Activated T-helper 2 cell treated with anti-CD3 and anti-CD28 coated beads, Interferon-gamma antibody, Interleukin-2, Interleukin-4, amounts not matched to agents 10 μg/mL and 5 μg/mL and 100 μg/mL, durations not matched to agents 14 hours and 24 hours and 36 hours (primary cell): ENCODE measurements around the gene UNC93A. TPM values are rescaled to one million over a fixed set of nuclear protein-coding genes. Genes with fewer than 3 reads are reported as not detected.

Experiments
- DNase-seq: peaks from one replicate; pipeline ENCODE4 v3.0.0; 2021; ENCODE audit warnings: low spot score
- H3K27ac Mint-ChIP-seq: one replicate; pipeline ENCODE4 v1.8.0; 2021; ENCODE audit warnings: mixed read lengths
- H3K27me3 Mint-ChIP-seq: one replicate; pipeline ENCODE4 v1.8.0; 2021; ENCODE audit warnings: low read depth, mixed read lengths
- H3K36me3 Mint-ChIP-seq: one replicate; pipeline ENCODE4 v1.8.0; 2021; ENCODE audit warnings: low read depth, mixed read lengths
- H3K4me1 Mint-ChIP-seq: one replicate; pipeline ENCODE4 v1.8.0; 2021; ENCODE audit warnings: low read depth, mixed read lengths
- H3K4me3 Mint-ChIP-seq: one replicate; pipeline ENCODE4 v1.8.0; 2021; ENCODE audit warnings: low read depth, mild to moderate bottlenecking, moderate library complexity, mixed read lengths
- H3K9me3 Mint-ChIP-seq: one replicate; pipeline ENCODE4 v1.8.0; 2021; ENCODE audit warnings: mixed read lengths
- intact Hi-C: fragments of 100-400 bp; cut with micrococcal nuclease; formaldehyde crosslinking; loops from one replicate; pipeline ENCODE4 v1.15.1; 2023
- total RNA-seq: library from RNA; stranded (reverse); gene quantifications from 2 replicates; pipeline ENCODE4 v1.2.3, GENCODE V29; 2022

The UNC93A gene
- total RNA-seq, 1 donor from 2014 or later = not detected

- Mint-ChIP-seq H3K9me3 (no peaks in the 10 kb centered on the region), H3K36me3 (no peaks in the 10 kb centered on the region), H3K27ac (no peak overlapping the region), H3K27me3 (peaks cover 3% of the 10 kb centered on the region), H3K4me1 (no peaks in the 10 kb centered on the region), H3K4me3 (no peak overlapping the region)
- no peak for DNase-seq
- intact Hi-C loops = no loop called here
Observed at GRCh38 chr6:167292301-167293087, 1.4 kb downstream of the UNC93A start.

DNA sequence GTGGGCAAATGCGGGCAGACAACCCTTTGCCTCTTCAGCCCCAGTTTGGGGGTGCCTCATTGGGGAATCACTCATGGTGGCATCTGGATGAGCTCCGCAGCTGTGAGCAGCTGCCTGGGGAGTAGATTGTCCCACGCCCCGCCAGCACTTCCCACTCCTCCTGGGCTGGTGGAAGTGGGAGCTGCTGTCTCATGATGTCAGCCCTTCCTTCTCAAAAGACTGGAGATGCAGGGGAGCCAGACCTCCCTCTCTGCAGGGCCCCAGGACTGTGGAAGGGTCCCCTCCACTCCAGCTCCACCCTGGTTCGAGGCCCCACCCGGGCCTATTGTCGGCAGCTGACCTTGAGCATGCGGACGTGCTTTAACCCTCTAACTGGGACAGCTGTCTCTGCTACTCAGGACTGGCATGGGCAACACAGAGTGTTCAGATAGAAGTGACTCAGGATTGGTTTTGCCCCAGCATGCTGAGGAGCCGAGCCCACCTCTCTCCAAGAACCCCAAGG is 2.0 kb downstream of the UNC93A start:
- H3K9me3 Mint-ChIP-seq = no peaks in the 10 kb centered on the region
- DNase-seq = no peak
- H3K4me1 Mint-ChIP-seq = no peaks in the 10 kb centered on the region
- intact Hi-C loops = no loop called here
- H3K4me3 Mint-ChIP-seq = no peak overlapping the region
- H3K27me3 Mint-ChIP-seq = peaks cover 3% of the 10 kb centered on the region
- H3K36me3 Mint-ChIP-seq = no peaks in the 10 kb centered on the region
- no peak overlapping the region for H3K27ac Mint-ChIP-seq

GRCh38 chr6:167293590-167294091 is 2.5 kb downstream of the UNC93A start:
- no peaks in the 10 kb centered on the region for H3K4me1 Mint-ChIP-seq
- intact Hi-C loops = no loop called here

GRCh38 chr6:167294241-167294640 is 3.1 kb downstream of the UNC93A start:
- H3K36me3 Mint-ChIP-seq = no peaks in the 10 kb centered on the region
- peaks cover 3% of the 10 kb centered on the region for H3K27me3 Mint-ChIP-seq
- H3K9me3 Mint-ChIP-seq = no peaks in the 10 kb centered on the region
- intact Hi-C loops = no loop called here
- no peak overlapping the region for H3K27ac Mint-ChIP-seq
- H3K4me1 Mint-ChIP-seq = no peaks in the 10 kb centered on the region
- no peak overlapping the region for H3K4me3 Mint-ChIP-seq
- no peak for DNase-seq

More at GRCh38 chr6:167293590-167294091, 2.5 kb downstream of the UNC93A start:
- no peak overlapping the region for H3K27ac Mint-ChIP-seq
- no peaks in the 10 kb centered on the region for H3K9me3 Mint-ChIP-seq
- no peak for DNase-seq
- H3K27me3 Mint-ChIP-seq = peaks cover 3% of the 10 kb centered on the region
- H3K36me3 Mint-ChIP-seq = no peaks in the 10 kb centered on the region
- H3K4me3 Mint-ChIP-seq = no peak overlapping the region

DNA sequence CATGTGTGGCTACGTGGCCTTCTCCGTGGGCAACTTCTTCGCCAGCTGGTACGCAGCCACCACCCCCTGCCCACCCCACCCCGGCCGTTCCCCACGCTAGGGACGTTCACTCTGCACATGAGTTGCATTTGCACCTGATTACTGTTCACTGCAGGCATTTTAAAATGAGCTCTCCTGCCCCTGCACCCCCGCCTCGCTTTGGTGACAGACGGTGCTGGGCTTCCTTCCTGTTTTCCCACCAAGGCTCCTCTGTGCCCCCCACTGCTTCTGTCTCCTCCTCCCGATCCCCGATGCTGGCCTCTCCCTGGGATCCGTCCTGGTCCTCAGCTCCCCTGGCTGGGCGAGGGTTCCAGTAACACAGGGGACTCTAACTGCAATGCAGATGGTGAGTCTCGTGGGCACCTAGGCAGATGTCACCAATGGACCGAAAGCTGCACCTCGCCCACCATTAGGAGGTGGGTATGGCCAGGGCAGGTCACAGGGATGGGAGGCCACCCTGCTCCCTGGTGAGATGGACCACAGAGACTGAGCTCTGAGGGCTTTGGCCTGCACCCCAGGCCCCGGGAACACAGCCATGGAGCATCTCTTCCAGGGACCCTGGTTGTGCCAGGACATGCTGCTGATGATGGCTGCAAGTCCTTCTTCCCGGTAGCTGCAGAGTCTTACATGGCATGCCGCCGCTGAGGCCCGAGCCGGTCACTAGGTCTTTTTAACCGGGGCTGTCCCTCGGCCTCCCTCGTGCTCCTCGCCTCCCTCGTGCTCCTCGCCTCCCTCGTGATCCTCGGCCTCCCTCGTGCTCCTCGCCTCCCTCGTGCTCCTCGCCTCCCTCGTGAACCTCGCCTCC is 3.8 kb downstream of the UNC93A start:
- Mint-ChIP-seq H3K4me3 (no peak overlapping the region), H3K4me1 (no peaks in the 10 kb centered on the region), H3K27ac (no peak overlapping the region), H3K9me3 (no peaks in the 10 kb centered on the region), H3K36me3 (no peaks in the 10 kb centered on the region), H3K27me3 (peaks cover 3% of the 10 kb centered on the region)
- intact Hi-C loops = no loop called here
- no peak for DNase-seq

DNA sequence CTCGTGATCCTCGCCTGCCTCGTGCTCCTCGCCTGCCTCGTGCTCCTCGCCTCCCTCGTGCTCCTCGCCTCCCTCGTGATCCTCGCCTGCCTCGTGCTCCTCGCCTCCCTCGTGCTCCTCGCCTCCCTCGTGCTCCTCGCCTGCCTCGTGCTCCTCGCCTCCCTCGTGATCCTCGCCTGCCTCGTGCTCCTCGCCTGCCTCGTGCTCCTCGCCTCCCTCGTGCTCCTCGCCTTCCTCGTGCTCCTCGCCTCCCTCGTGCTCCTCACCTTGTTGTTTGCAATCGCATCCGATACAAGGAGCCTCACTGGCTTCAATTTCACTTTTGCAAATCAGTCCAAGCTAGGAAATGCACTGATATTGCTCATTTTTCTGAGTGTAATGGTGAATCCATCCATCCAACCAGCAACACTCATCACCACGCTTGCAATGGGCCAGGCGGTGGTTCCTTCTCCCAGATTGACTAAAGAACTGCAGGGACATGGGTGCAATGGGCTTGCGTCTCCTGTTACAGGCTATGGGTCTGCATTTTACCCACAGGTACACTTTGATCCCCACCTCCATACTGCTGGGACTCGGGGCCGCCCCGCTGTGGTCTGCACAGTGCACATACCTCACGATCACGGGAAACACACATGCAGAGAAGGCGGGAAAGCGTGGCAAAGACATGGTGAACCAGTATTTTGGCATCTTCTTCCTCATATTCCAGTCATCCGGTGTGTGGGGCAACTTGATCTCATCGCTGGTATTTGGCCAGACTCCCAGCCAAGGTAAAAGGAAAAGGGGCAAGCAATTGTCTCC is 4.6 kb downstream of the UNC93A start:
- Mint-ChIP-seq H3K27me3 (peaks cover 3% of the 10 kb centered on the region), H3K36me3 (no peaks in the 10 kb centered on the region), H3K4me1 (no peaks in the 10 kb centered on the region), H3K4me3 (no peak overlapping the region), H3K9me3 (no peaks in the 10 kb centered on the region), H3K27ac (no peak overlapping the region)
- DNase-seq = no peak
- intact Hi-C loops = no loop called here

DNA sequence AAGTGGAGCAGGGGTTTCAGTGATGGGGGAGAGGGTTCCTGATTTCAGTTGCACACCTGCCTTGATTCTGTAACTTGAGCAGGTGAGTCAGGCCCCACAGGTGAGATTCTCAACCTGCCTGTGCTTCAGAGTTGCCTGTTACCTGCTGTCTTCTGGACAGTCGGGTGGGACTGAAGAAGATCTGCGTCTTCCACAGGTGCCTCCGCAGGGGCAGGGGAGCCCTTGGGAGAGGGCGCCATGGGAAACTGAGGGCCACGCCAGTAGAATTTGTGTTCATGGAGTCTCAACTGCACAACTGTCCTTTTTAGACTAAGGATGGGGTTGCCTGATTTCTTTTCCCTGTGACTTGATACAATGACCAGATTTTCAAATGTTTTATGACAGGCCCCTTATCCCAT is 5.2 kb downstream of the UNC93A start:
- H3K4me3 Mint-ChIP-seq = no peak overlapping the region
- no peak overlapping the region for H3K27ac Mint-ChIP-seq
- H3K36me3 Mint-ChIP-seq = no peaks in the 10 kb centered on the region
- intact Hi-C loops = no loop called here
- H3K27me3 Mint-ChIP-seq = peaks cover 3% of the 10 kb centered on the region
- H3K4me1 Mint-ChIP-seq = no peaks in the 10 kb centered on the region
- DNase-seq = no peak
- no peaks in the 10 kb centered on the region for H3K9me3 Mint-ChIP-seq

GRCh38 chr6:167296902-167297301 is 5.8 kb downstream of the UNC93A start:
- Mint-ChIP-seq H3K27ac (no peak overlapping the region), H3K36me3 (no peaks in the 10 kb centered on the region), H3K27me3 (peaks cover 3% of the 10 kb centered on the region), H3K4me1 (no peaks in the 10 kb centered on the region), H3K4me3 (no peak overlapping the region), H3K9me3 (no peaks in the 10 kb centered on the region)
- no peak for DNase-seq
- intact Hi-C loops = no loop called here

- Mint-ChIP-seq H3K36me3 (no peaks in the 10 kb centered on the region), H3K27me3 (no peaks in the 10 kb centered on the region), H3K27ac (no peak overlapping the region), H3K9me3 (no peaks in the 10 kb centered on the region), H3K4me3 (no peak overlapping the region), H3K4me1 (no peaks in the 10 kb centered on the region)
- intact Hi-C loops = no loop called here
- no peak for DNase-seq
Observed at GRCh38 chr6:167298127-167298526, 7.0 kb downstream of the UNC93A start.

- intact Hi-C loops = no loop called here
- no peaks in the 10 kb centered on the region for H3K27me3 Mint-ChIP-seq
- no peak overlapping the region for H3K27ac Mint-ChIP-seq
- no peak for DNase-seq
- no peaks in the 10 kb centered on the region for H3K36me3 Mint-ChIP-seq
- no peaks in the 10 kb centered on the region for H3K4me1 Mint-ChIP-seq
- no peaks in the 10 kb centered on the region for H3K9me3 Mint-ChIP-seq
- H3K4me3 Mint-ChIP-seq = no peak overlapping the region
Observed at GRCh38 chr6:167299641-167300308, 8.7 kb downstream of the UNC93A start.

DNA sequence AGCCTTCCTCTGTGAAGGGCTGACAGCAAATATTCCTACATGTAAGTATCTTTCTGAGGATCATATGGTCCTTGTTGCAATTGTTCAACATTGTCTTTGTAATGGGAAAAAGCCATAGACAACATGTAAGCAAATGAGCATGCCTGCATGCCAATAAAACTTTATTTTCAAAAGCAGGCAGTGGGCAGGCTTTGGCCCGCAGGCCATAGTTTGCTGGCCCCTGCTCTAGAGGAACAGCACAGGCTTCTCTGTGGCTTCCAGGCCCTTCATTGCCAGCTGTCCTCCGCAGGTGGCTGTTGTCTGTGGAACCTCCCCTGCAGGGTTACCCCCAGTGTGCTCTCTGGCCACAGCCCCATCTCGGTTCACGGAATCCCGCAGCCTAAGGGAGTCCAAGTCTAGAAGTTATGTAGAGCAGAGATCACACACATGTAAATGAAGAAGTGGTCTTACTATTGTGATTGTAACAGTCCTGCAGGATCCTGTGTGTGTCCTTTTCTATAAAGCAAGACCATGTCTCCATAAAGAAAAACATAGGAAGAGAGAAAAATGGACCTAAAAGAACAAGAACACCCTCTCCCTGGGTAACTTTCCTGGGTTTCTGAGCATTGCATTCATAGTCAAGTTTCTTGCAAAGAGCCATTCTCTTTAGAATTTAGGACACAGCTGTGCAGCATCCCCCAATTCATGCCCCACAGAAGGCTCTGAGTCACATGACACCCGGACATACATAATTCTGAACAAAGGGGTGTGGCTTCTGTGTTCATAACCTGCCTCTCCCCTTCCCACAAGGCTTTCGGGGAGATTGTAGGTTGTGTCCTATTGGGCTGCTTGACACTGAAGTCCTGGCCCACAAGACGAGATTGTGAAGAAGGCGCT is 10.0 kb downstream of the UNC93A start:
- H3K4me1 Mint-ChIP-seq = no peaks in the 10 kb centered on the region
- H3K27ac Mint-ChIP-seq = no peak overlapping the region
- no peak for DNase-seq
- no peaks in the 10 kb centered on the region for H3K9me3 Mint-ChIP-seq
- H3K27me3 Mint-ChIP-seq = no peaks in the 10 kb centered on the region
- no peaks in the 10 kb centered on the region for H3K36me3 Mint-ChIP-seq
- no peak overlapping the region for H3K4me3 Mint-ChIP-seq
- intact Hi-C loops = no loop called here
